ENCODE data around the gene AVPR2.

AVPR2 gene

DNA sequence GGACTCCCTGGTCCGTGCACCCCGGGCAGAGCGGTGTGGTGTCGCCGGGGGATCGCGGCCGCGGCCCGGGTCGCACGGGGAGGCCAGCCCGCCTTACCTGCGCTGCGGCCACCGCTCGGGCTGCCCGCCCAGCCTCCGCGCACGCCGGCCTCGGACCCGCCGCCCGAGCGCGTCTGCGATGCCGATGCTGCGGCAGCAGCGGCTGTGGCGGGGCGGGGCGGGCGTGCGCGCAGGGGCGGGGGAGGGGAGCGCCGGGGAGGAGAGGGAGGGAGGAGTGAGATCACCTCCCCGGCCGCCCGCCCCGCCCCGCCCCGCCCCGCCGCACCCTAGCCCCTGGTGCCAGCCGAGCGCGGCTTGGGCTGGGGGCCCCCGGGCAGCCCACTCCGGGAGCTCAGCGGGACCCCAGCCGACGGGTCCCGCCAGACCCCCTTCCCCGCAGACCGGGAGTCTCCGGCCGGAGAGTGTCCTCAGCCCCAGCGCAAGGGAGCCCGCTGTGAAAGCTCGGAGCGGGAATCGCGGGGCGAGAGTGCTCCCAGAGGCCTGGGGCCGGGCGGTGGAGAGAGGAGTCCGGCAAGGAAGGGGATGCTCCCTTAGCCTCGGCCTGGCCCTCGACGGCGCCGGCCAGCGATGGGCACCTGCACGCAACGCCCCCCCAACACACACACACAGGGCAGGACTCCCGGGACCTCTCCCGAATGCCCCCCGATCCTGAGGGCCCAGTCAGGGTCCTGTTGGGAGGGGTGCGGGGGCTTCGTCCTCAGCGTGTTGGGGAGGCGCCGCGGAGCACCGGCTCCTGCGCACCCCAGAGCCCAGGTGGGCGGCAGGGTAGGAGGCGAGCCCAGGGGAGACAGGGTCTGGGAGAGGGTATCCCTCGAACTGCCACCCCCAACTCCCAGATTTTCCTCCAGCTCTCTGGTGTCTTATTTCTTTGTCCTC lies 18.2 kb upstream of the AVPR2 start, which contains the start of gene L1CAM:
Gene L1CAM (minus strand): TSS at position 206 of the 936 bp plus-strand sequence. CDS start 10,337 bp downstream, outside the sequence.
- H3K4me3 ChIP-seq (replicated peaks; ENCODE audit: low read depth, low read length), result no peak within 1 kb of the TSS
- DNase-seq (ENCODE audit: low read depth), result no peak
- TF ChIP-seq, protein P1, sequence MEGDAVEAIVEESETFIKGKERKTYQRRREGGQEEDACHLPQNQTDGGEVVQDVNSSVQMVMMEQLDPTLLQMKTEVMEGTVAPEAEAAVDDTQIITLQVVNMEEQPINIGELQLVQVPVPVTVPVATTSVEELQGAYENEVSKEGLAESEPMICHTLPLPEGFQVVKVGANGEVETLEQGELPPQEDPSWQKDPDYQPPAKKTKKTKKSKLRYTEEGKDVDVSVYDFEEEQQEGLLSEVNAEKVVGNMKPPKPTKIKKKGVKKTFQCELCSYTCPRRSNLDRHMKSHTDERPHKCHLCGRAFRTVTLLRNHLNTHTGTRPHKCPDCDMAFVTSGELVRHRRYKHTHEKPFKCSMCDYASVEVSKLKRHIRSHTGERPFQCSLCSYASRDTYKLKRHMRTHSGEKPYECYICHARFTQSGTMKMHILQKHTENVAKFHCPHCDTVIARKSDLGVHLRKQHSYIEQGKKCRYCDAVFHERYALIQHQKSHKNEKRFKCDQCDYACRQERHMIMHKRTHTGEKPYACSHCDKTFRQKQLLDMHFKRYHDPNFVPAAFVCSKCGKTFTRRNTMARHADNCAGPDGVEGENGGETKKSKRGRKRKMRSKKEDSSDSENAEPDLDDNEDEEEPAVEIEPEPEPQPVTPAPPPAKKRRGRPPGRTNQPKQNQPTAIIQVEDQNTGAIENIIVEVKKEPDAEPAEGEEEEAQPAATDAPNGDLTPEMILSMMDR (IDR thresholded peaks at IDR 0.05; ENCODE audit: low read length, missing control alignments), result no peak

DNA sequence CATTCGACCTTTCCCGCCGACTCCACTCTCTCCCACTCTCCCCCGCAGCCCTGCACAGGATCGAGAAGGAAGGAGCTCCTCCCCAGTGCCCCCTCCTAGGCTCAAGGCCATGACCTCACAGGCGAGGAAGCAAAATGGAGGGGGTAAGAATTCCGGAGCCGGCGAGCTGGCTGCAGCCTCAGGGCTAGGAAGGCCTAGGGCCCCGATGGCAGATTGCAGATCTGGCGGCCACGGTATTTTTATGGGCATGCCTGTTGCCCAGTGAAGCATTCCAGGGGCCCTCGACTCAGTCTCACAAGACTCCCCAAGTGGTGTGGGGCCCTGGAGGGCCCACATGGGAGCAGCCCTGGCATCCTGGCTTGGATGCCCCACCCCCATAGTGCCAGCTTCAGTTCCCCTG lies 17.6 kb upstream of the AVPR2 start:
- TF ChIP-seq, protein P1 (IDR thresholded peaks at IDR 0.05; ENCODE audit: low read length, missing control alignments), result no peak
- no peak for DNase-seq (ENCODE audit: low read depth)

DNA sequence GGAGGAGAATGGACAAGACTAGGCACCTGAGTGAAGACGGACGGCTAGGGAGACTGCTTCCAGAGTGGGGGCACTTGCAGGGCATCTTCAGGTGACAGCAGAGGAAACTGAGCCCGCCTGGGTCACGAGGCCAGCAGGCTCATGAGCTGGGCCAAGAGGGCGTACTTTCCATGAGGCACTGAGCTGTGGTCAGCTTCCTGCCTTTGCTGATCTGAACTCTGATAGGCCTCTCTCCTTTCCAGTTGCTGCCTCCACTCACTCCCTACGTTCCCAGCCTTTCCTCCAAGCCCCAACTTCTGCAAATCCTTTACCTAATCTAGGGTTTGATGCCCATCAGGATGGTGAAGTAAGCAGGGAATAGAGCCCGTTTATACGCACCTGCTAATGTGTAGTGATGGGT lies 17.1 kb upstream of the AVPR2 start:
- DNase-seq (ENCODE audit: low read depth), result no peak
- TF ChIP-seq, protein P1 (IDR thresholded peaks at IDR 0.05; ENCODE audit: low read length, missing control alignments), result no peak
- no peak overlapping the region for H3K4me3 ChIP-seq (replicated peaks; ENCODE audit: low read depth, low read length)

More for the DNA sequence above, 17.6 kb upstream of the AVPR2 start:
- H3K4me3 ChIP-seq (replicated peaks; ENCODE audit: low read depth, low read length), result no peak overlapping the region

DNA sequence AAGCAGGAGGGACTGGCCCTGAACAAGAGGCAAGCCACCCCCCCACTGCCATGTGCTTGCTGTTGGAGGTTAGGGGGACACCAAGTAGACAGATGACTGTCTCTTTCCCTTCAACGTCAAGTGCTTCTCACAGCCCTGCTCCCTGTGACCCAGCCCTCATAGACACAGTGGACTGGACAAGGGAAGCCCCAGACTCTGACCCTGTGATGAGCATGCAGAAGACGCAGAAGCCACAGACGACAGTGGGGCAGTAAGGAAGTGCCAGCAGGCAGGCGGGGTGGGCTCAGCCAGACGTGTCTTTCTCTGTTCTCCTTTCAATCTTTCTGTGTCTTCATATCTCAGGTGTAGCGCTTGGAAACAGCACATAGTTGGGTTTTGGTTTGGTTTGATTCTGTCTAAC lies 16.1 kb upstream of the AVPR2 start:
- TF ChIP-seq, protein P1 (IDR thresholded peaks at IDR 0.05; ENCODE audit: low read length, missing control alignments), result no peak
- no peak for DNase-seq (ENCODE audit: low read depth)

DNA sequence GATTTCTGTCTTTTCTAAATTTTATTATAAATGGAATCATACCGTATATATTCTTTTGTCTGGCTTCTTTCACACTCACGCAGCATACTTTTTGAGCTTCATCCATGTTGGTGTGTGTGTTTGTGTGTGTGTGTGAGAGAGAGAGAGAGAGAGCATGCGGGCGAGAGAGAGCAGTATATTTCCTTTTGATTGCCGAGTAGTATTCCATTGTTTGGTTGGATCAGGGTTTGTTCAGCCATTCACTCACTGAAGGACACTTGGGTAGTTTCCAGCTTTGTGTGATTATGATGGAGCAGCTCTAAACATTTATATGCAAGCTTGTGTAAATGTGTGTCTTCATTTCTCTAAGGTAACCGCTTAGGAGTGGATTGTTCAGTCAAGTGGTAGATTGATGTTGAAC lies 15.3 kb upstream of the AVPR2 start:
- TF ChIP-seq, protein P1 (IDR thresholded peaks at IDR 0.05; ENCODE audit: low read length, missing control alignments), result no peak
- no peak for DNase-seq (ENCODE audit: low read depth)
- no peak overlapping the region for H3K4me3 ChIP-seq (replicated peaks; ENCODE audit: low read depth, low read length)

More for the DNA sequence above, 16.1 kb upstream of the AVPR2 start:
- H3K4me3 ChIP-seq (replicated peaks; ENCODE audit: low read depth, low read length), result no peak overlapping the region

DNA sequence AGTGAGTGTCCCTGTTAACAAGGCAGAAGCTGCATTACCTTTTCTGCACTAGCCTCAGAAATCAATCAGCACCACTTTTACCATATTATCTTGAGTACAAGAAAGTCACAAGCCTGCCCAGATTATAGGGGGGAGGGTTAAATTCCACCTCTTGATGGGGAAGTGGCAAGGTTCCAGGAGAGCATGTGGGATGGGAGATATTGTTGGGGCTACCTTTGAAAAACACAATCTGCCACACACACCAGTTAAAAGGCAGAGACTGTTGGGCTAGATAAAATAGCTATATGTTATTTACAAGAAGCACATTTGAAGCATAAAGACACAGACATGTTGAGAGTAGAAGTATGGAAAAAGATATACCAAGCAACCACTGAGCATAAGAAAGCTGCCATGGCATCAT lies 6.6 kb upstream of the AVPR2 start:
- DNase-seq (ENCODE audit: low read depth), result no peak
- TF ChIP-seq, protein P1 (IDR thresholded peaks at IDR 0.05; ENCODE audit: low read length, missing control alignments), result no peak
- H3K4me3 ChIP-seq (replicated peaks; ENCODE audit: low read depth, low read length), result no peak overlapping the region
